Lower leg skin (tissue), 3 donors: ENCODE data around the gene CBX2.

Source experiments
- POLR2A ChIP-seq, 2 donors: fragments of 450-650 bp; IDR thresholded peaks; one replicate each; pipeline ENCODE4 v1.6.1; 2016 to 2017; ENCODE audit warnings: antibody characterized with exemption in 2 of 2, mild to moderate bottlenecking in 1 of 2, moderate library complexity in 1 of 2
- TF ChIP-seq, protein P1 (sequence below), 3 donors: fragments of 450-650 bp; IDR thresholded peaks; one replicate each; pipeline ENCODE4 v1.5.1; 2016; ENCODE audit warnings: antibody characterized with exemption in 3 of 3, mild to moderate bottlenecking in 3 of 3, moderate library complexity in 2 of 3

DNA sequence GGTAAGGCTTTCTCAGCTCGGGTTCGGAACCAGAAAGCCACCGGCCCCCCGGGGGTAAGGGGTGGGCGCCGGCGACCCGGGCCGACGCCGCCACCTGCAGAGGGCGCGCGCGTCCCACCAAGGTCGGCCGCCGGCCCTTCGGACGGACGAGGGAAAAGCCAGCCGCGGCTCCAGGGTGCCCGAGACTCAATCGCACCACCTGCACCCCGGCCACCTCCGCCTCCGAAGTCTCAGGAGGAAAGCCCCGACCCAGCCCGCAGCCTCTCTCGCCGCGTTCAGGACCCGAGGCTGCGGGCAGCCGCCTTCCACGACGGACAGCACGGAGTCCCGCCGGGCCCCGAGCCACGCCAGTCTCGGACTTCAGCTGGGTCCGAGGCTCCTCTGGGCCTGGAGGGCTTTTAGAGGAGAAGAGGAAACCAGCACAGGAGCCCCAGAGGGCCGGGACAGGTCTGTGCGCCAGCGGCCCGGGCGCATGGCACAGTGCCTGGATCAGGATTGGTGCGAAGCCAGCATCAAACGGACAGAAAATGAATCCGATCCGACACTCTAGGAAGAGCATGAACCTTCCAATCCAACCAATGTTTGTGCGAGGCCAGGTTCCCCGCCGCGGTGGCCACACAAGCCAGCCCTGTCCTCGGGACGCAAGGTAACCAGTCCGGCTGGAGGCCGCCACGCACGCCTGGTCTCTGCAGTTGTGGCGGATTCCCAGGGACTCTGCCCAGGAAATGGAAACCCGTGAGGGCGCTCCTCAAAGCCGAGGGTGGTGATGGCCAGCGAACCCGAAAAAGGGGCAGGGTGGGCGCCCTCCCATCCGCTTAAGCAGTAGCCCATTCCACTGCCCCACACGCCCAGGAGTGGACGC lies 12.2 kb downstream of the CBX2 start:
- TF ChIP-seq, protein P1, sequence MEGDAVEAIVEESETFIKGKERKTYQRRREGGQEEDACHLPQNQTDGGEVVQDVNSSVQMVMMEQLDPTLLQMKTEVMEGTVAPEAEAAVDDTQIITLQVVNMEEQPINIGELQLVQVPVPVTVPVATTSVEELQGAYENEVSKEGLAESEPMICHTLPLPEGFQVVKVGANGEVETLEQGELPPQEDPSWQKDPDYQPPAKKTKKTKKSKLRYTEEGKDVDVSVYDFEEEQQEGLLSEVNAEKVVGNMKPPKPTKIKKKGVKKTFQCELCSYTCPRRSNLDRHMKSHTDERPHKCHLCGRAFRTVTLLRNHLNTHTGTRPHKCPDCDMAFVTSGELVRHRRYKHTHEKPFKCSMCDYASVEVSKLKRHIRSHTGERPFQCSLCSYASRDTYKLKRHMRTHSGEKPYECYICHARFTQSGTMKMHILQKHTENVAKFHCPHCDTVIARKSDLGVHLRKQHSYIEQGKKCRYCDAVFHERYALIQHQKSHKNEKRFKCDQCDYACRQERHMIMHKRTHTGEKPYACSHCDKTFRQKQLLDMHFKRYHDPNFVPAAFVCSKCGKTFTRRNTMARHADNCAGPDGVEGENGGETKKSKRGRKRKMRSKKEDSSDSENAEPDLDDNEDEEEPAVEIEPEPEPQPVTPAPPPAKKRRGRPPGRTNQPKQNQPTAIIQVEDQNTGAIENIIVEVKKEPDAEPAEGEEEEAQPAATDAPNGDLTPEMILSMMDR (IDR thresholded peaks at IDR 0.05): no peak
- TF ChIP-seq POLR2A (IDR thresholded peaks at IDR 0.05): no peak
